NB4 (cell line): ENCODE measurements around the gene KIF18A.

Experiments
- DNase-seq: peaks from one replicate; pipeline ENCODE4 v3.0.0; 2010; ENCODE audit warnings: low read depth
- H3K4me3 ChIP-seq: one replicate; pipeline ENCODE4 v1.5.1; 2011; ENCODE audit warnings: mild to moderate bottlenecking, low read depth, low read length, moderate library complexity
- CTCF ChIP-seq: IDR thresholded peaks from one replicate; pipeline ENCODE4 v1.5.1; 2012; ENCODE audit warnings: low read depth, low read length
- MAX ChIP-seq: IDR thresholded peaks from 2 replicates; pipeline ENCODE4 v1.6.1; 2011; ENCODE audit warnings: low read depth, low read length
- MYC ChIP-seq: IDR thresholded peaks from 2 replicates; pipeline ENCODE4 v1.6.1; 2011; ENCODE audit warnings: low read depth, low read length
- POLR2A ChIP-seq: IDR thresholded peaks from 2 replicates; pipeline ENCODE4 v1.6.1; 2011; ENCODE audit warnings: mild to moderate bottlenecking; ENCODE audit not compliant: insufficient read length; ENCODE audit errors: extremely low read depth

KIF18A gene

GRCh38 chr11:28133146-28133545 is 25.2 kb upstream of the KIF18A start:
- H3K4me3 ChIP-seq, result no peak overlapping the region
- TF ChIP-seq MAX, result no peak
- no peak for DNase-seq

GRCh38 chr11:28132548-28132947 is 24.6 kb upstream of the KIF18A start:
- TF ChIP-seq MAX (no peak), POLR2A (no peak), MYC (no peak), CTCF (no peak)
- H3K4me3 ChIP-seq, result no peak overlapping the region
- DNase-seq, result no peak

- no peak overlapping the region for H3K4me3 ChIP-seq
- DNase-seq, result peak; percentile 16
- TF ChIP-seq CTCF, result no peak
Measured at GRCh38 chr11:28123151-28123581, 15.2 kb upstream of the KIF18A start.

GRCh38 chr11:28117712-28118111 is 9.8 kb upstream of the KIF18A start:
- DNase-seq, result no peak
- no peak overlapping the region for H3K4me3 ChIP-seq
- TF ChIP-seq CTCF (no peak), MYC (no peak), MAX (no peak), POLR2A (no peak)

- no peak overlapping the region for H3K4me3 ChIP-seq
- DNase-seq, result no peak
- TF ChIP-seq CTCF, result no peak
Measured at GRCh38 chr11:28114731-28115130, 6.8 kb upstream of the KIF18A start.

- no peak overlapping the region for H3K4me3 ChIP-seq
- no peak for TF ChIP-seq MYC
- TF ChIP-seq POLR2A, result no peak
- DNase-seq, result no peak
Measured at GRCh38 chr11:28114116-28114515, 6.2 kb upstream of the KIF18A start.

GRCh38 chr11:28110821-28111200 is 2.9 kb upstream of the KIF18A start:
- H3K4me3 ChIP-seq, result peak overlapping the region; percentile 88
- peak; percentile 12 for DNase-seq
- TF ChIP-seq MAX (no peak), MYC (no peak), CTCF (no peak), POLR2A (no peak)
